Activated T-cell treated with anti-CD3 and anti-CD28 coated beads, Interleukin-2, amount 50 U/mL, for 4 hours (primary cell): ENCODE results near the gene PCDHB14. TPM values are rescaled to one million over a fixed set of nuclear protein-coding genes. Genes with fewer than 3 reads are reported as not detected.
"Not testable (repeated sequence)": the region's sequence is repeated elsewhere in the genome, so short reads cannot be mapped to it uniquely, and the experiment has no call there.

Experiments used
- ATAC-seq, 2 donors: fragments of 200-7000 bp; cut with Tn5 transposase; one replicate each; pipeline ENCODE4 v1.10.0; 2021
- DNase-seq: peaks from one replicate; pipeline ENCODE4 v3.0.0-alpha.2; 2020
- H3K27me3 Mint-ChIP-seq: one replicate; pipeline ENCODE4 v1.8.0; 2021; ENCODE audit warnings: low read depth, mixed read lengths
- H3K36me3 Mint-ChIP-seq: one replicate; pipeline ENCODE4 v1.8.0; 2022; ENCODE audit warnings: mixed read lengths; ENCODE audit not compliant: insufficient read depth
- H3K4me1 Mint-ChIP-seq: one replicate; pipeline ENCODE4 v1.8.0; 2021; ENCODE audit warnings: low read depth, mixed read lengths
- H3K4me3 Mint-ChIP-seq: one replicate; pipeline ENCODE4 v1.8.0; 2021; ENCODE audit warnings: mild to moderate bottlenecking, moderate library complexity, mixed read lengths
- H3K9me3 Mint-ChIP-seq: one replicate; pipeline ENCODE4 v1.8.0; 2021; ENCODE audit warnings: mixed read lengths
- total RNA-seq, 3 donors: library from RNA; stranded (reverse); gene quantifications; one replicate each; pipeline ENCODE4 v1.2.1, GENCODE V29; 2021

PCDHB14 gene
- under 1 TPM in 2 of 3 donors, not detected in 1; 0.08 TPM for total RNA-seq

- H3K4me1 Mint-ChIP-seq: peaks cover 3% of the 10 kb centered on the region
- ATAC-seq: no peak
- peaks cover 47% of the 10 kb centered on the region for H3K27me3 Mint-ChIP-seq
- H3K4me3 Mint-ChIP-seq: peak within 1 kb of the TSS; percentile 41
- no peak for DNase-seq
- H3K9me3 Mint-ChIP-seq: peaks cover 24% of the 10 kb centered on the region
- H3K36me3 Mint-ChIP-seq: no peaks in the 10 kb centered on the region
These were observed at the start of gene PCDHB14 for GRCh38 chr5:141223112-141223783. TSS of gene PCDHB14 (plus strand) at chr5:141223343. CDS start at chr5:141223506, 163 bp downstream.

- peaks cover 25% of the 10 kb centered on the region for H3K27me3 Mint-ChIP-seq
- DNase-seq, H3K9me3 Mint-ChIP-seq, H3K4me1 Mint-ChIP-seq, H3K36me3 Mint-ChIP-seq, H3K4me3 Mint-ChIP-seq, ATAC-seq: not testable (repeated sequence)
These were observed 48.6 kb upstream of the PCDHB14 start for GRCh38 chr5:141174291-141175104.

GRCh38 chr5:141175933-141176332, 47.2 kb upstream of the PCDHB14 start:
- DNase-seq (no peak), ATAC-seq (no peak)
- Mint-ChIP-seq H3K27me3 (peaks cover 24% of the 10 kb centered on the region), H3K36me3 (no peaks in the 10 kb centered on the region), H3K4me1 (peaks cover 4% of the 10 kb centered on the region), H3K4me3 (no peak overlapping the region), H3K9me3 (peaks cover 5% of the 10 kb centered on the region)

- H3K4me1 Mint-ChIP-seq, H3K4me3 Mint-ChIP-seq, ATAC-seq, H3K36me3 Mint-ChIP-seq, DNase-seq, H3K9me3 Mint-ChIP-seq: not testable (repeated sequence)
- peaks cover 32% of the 10 kb centered on the region for H3K27me3 Mint-ChIP-seq
These were observed 45.5 kb upstream of the PCDHB14 start, which contains the start of gene PCDHB8 for GRCh38 chr5:141177577-141178191. TSS of gene PCDHB8 (plus strand) at chr5:141177790. CDS start at chr5:141178035, 245 bp downstream.

GRCh38 chr5:141179371-141179770, 43.8 kb upstream of the PCDHB14 start:
- not testable (repeated sequence) for DNase-seq, H3K4me3 Mint-ChIP-seq, H3K36me3 Mint-ChIP-seq, H3K4me1 Mint-ChIP-seq, H3K9me3 Mint-ChIP-seq, ATAC-seq
- H3K27me3 Mint-ChIP-seq: peaks cover 31% of the 10 kb centered on the region

GRCh38 chr5:141179876-141180275, 43.3 kb upstream of the PCDHB14 start:
- not testable (repeated sequence) for DNase-seq, H3K36me3 Mint-ChIP-seq, H3K4me3 Mint-ChIP-seq, ATAC-seq, H3K4me1 Mint-ChIP-seq
- Mint-ChIP-seq H3K9me3 (peaks cover 13% of the 10 kb centered on the region), H3K27me3 (peaks cover 36% of the 10 kb centered on the region)

GRCh38 chr5:141180313-141180712, 42.8 kb upstream of the PCDHB14 start:
- Mint-ChIP-seq H3K36me3 (no peaks in the 10 kb centered on the region), H3K9me3 (peaks cover 16% of the 10 kb centered on the region), H3K4me3 (no peak overlapping the region), H3K27me3 (peaks cover 40% of the 10 kb centered on the region), H3K4me1 (no peaks in the 10 kb centered on the region)
- ATAC-seq (no peak), DNase-seq (no peak)

GRCh38 chr5:141182248-141182647, 40.9 kb upstream of the PCDHB14 start, which contains the start of gene PCDHB16:
TSS of gene PCDHB16 (plus strand) at chr5:141182387. CDS start at chr5:141182560, 173 bp downstream.
- ATAC-seq: no peak
- H3K4me1 Mint-ChIP-seq: peaks cover 3% of the 10 kb centered on the region
- no peaks in the 10 kb centered on the region for H3K36me3 Mint-ChIP-seq
- H3K9me3 Mint-ChIP-seq: peaks cover 16% of the 10 kb centered on the region
- no peak within 1 kb of the TSS for H3K4me3 Mint-ChIP-seq
- no peak for DNase-seq
- H3K27me3 Mint-ChIP-seq: peaks cover 52% of the 10 kb centered on the region

GRCh38 chr5:141184117-141184855, 38.9 kb upstream of the PCDHB14 start:
- H3K4me1 Mint-ChIP-seq, H3K36me3 Mint-ChIP-seq, ATAC-seq, H3K4me3 Mint-ChIP-seq, DNase-seq: not testable (repeated sequence)
- Mint-ChIP-seq H3K27me3 (peaks cover 63% of the 10 kb centered on the region), H3K9me3 (peaks cover 19% of the 10 kb centered on the region)

GRCh38 chr5:141186897-141187512, 36.1 kb upstream of the PCDHB14 start, which contains the start of gene PCDHB9:
TSS of gene PCDHB9 (plus strand) at chr5:141187161. CDS start at chr5:141187319, 158 bp downstream.
- H3K9me3 Mint-ChIP-seq: peaks cover 19% of the 10 kb centered on the region
- peaks cover 72% of the 10 kb centered on the region for H3K27me3 Mint-ChIP-seq
- H3K4me3 Mint-ChIP-seq: peak within 1 kb of the TSS; percentile 45

GRCh38 chr5:141188682-141189081, 34.5 kb upstream of the PCDHB14 start:
- Mint-ChIP-seq H3K27me3 (peaks cover 62% of the 10 kb centered on the region), H3K9me3 (peaks cover 10% of the 10 kb centered on the region)
- not testable (repeated sequence) for H3K36me3 Mint-ChIP-seq, H3K4me1 Mint-ChIP-seq, ATAC-seq, H3K4me3 Mint-ChIP-seq, DNase-seq

More at GRCh38 chr5:141186897-141187512, 36.1 kb upstream of the PCDHB14 start, which contains the start of gene PCDHB9:
- ATAC-seq (no peak), DNase-seq (no peak)
- Mint-ChIP-seq H3K36me3 (peaks cover 2% of the 10 kb centered on the region), H3K4me1 (peaks cover 3% of the 10 kb centered on the region)

- H3K4me3 Mint-ChIP-seq, H3K36me3 Mint-ChIP-seq, ATAC-seq, DNase-seq, H3K4me1 Mint-ChIP-seq: not testable (repeated sequence)
- Mint-ChIP-seq H3K9me3 (peaks cover 10% of the 10 kb centered on the region), H3K27me3 (peaks cover 61% of the 10 kb centered on the region)
These were observed 34.0 kb upstream of the PCDHB14 start for GRCh38 chr5:141189131-141189530.

GRCh38 chr5:141192110-141192725, 30.9 kb upstream of the PCDHB14 start, which contains the start of gene PCDHB10:
TSS of gene PCDHB10 (plus strand) at chr5:141192353. CDS start at chr5:141192553, 200 bp downstream.
- peaks cover 21% of the 10 kb centered on the region for H3K9me3 Mint-ChIP-seq
- H3K4me3 Mint-ChIP-seq: no peak within 1 kb of the TSS
- ATAC-seq: no peak
- no peak for DNase-seq
- peaks cover 44% of the 10 kb centered on the region for H3K27me3 Mint-ChIP-seq
- H3K36me3 Mint-ChIP-seq: peaks cover 3% of the 10 kb centered on the region
- H3K4me1 Mint-ChIP-seq: no peaks in the 10 kb centered on the region
